PC-9 (cell line): ENCODE results near the gene HOXB3. TPM values are rescaled to one million over a fixed set of nuclear protein-coding genes. Genes with fewer than 3 reads are reported as not detected.

Source experiments
- BruUV-seq: library from RNA; stranded (reverse); fragments of 400-500 nt; replicated peaks from 2 replicates; lab custom pipeline; 2021; lab: Mats Ljungman, UMichigan
- CTCF ChIA-PET: fragments of 300-600 bp; sonication (Branson Sonifier 250); formaldehyde crosslinking; loops from one replicate; lab custom pipeline; 2022; ENCODE audit warnings: antibody characterized with exemption; lab: Charles Lee
- POLR2A ChIA-PET: fragments of 300-600 bp; sonication (Branson Sonifier 250); formaldehyde crosslinking; loops from one replicate; lab custom pipeline; 2022; ENCODE audit warnings: antibody characterized with exemption; ENCODE audit not compliant: unreplicated experiment; lab: Charles Lee
- DNase-seq, 2 experiments: peaks; one replicate each; pipeline versions ENCODE4 v3.0.0 to v3.0.0-alpha.2; 2015 to 2022; ENCODE audit warnings: mixed read lengths in 1 of 2
- H2AFZ ChIP-seq: fragments of 200-600 bp; sonication (generic); 2 replicates; pipeline ENCODE4 v1.8.1; 2017; ENCODE audit warnings: antibody characterized with exemption
- H3F3A ChIP-seq: fragments of 200-600 bp; sonication (generic); 2 replicates; pipeline ENCODE4 v1.8.1; 2017; ENCODE audit warnings: antibody characterized with exemption, mild to moderate bottlenecking, low read depth; ENCODE audit not compliant: insufficient read depth
- H3K27ac ChIP-seq: fragments of 200-600 bp; sonication (generic); 2 replicates; pipeline ENCODE4 v1.6.1; 2016; ENCODE audit warnings: mixed run types
- H3K27me3 ChIP-seq: fragments of 200-600 bp; sonication (generic); 2 replicates; pipeline ENCODE4 v1.6.1; 2016; ENCODE audit warnings: low read depth, mixed run types; ENCODE audit not compliant: insufficient read depth
- H3K36me3 ChIP-seq: fragments of 200-600 bp; sonication (generic); 2 replicates; pipeline ENCODE4 v1.6.1; 2016; ENCODE audit warnings: low read depth, mixed run types
- H3K4me1 ChIP-seq: fragments of 200-600 bp; sonication (generic); replicated peaks from 2 replicates; pipeline ENCODE4 v1.6.1; 2016; ENCODE audit warnings: mixed run types; ENCODE audit not compliant: insufficient read depth
- H3K4me2 ChIP-seq: fragments of 200-600 bp; sonication (generic); 2 replicates; pipeline ENCODE4 v1.6.1; 2017; ENCODE audit warnings: mixed run types
- H3K4me3 ChIP-seq: fragments of 200-600 bp; sonication (generic); 2 replicates; pipeline ENCODE4 v1.6.1; 2016; ENCODE audit warnings: mixed run types
- H3K79me2 ChIP-seq: fragments of 200-600 bp; sonication (generic); 2 replicates; pipeline ENCODE4 v1.6.1; 2017; ENCODE audit warnings: low read depth, mixed run types
- H3K9me2 ChIP-seq: fragments of 200-600 bp; sonication (generic); 2 replicates; pipeline ENCODE4 v1.8.1; 2017; ENCODE audit warnings: mild to moderate bottlenecking; ENCODE audit not compliant: insufficient read depth
- H3K9me3 ChIP-seq: fragments of 200-600 bp; sonication (generic); 2 replicates; pipeline ENCODE4 v1.8.1; 2016; ENCODE audit warnings: low read depth; ENCODE audit not compliant: insufficient read depth
- H4K20me1 ChIP-seq: fragments of 200-600 bp; sonication (generic); 2 replicates; pipeline ENCODE4 v1.8.1; 2017; ENCODE audit not compliant: insufficient read depth
- EZH2 ChIP-seq: fragments of 200-600 bp; sonication (generic); IDR thresholded peaks from 2 replicates; pipeline ENCODE4 v1.8.0; 2017; ENCODE audit warnings: antibody characterized with exemption, low read depth
- intact Hi-C: fragments of 100-400 bp; cut with micrococcal nuclease; formaldehyde crosslinking; loops from one replicate; pipeline ENCODE4 v1.10.0; 2022; ENCODE audit not compliant: unreplicated experiment
- total RNA-seq: library from RNA; stranded (reverse); gene quantifications from 2 replicates; pipeline ENCODE4 v1.2.3, GENCODE V29; 2021
- TF ChIP-seq, protein P1 (sequence below): fragments of 200-600 bp; sonication (generic); conservative IDR thresholded peaks from 2 replicates; pipeline ENCODE4 v1.6.1; 2017; ENCODE audit warnings: mixed run types, antibody characterized with exemption, mild to moderate bottlenecking, moderate library complexity

HOXB3 gene
- total RNA-seq, 1 experiment from 2014 or later, result 19.1 TPM

DNA sequence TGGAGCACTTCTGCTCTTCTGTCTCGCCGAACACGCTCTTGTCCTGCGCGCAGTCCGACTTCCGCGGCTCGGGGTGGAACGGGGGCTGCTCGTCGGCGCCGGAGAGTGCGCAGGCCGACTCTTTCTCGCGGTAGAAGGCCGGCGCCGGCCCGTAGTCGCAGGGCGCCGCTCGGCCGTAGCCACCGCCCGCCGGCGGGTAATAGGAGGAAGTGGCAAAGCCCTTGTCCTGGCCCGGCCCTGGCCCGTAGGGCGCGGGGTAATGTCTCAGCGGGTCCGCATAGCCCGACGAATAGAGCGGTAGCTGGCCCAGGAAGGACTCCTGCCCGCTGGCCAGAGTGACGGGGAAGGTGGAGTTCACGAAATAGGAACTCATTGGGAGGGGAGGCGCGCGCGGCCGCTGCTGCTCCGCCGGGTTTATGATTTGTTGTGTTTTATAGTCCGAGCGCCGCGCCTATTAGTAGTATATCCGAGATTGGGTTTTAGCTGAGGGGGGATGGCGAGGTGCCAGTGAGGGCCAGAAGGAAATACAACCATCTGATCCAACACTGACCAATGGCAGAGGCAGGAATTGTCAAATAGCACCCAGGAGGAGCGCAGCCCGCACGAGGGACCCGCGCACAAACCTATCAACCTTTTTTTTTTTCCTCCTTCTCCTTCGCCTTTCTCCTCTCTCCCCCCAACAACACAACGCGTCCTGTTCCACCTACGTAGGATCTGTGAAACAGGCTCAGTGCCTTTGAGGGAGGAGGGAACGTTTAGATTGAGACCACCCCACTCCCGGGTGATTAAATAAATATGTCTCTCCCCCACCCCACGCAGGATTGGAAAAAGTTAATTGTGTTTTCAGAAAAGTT lies 8.0 kb upstream of the HOXB3 start:
- intact Hi-C loops, result no loop called here
- no peak overlapping the region for H2AFZ ChIP-seq
- no peak for DNase-seq

DNA sequence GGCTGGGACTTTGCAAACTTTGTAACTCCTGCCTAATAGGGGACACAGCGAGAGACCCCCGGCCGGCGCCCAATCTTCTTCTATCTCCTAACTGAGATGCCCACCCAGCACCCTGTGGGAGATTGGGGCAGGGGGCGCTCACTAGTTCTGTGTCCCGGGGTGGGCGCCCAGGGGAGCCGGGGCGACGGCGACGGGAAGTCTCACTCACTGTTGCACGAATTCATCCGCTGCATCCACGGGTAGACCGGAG lies 7.4 kb upstream of the HOXB3 start:
- POLR2A ChIA-PET, result no interaction called here
- Histone ChIP-seq H3K79me2 (peaks cover 58% of the 10 kb centered on the region), H3K4me2 (no peak overlapping the region), H2AFZ (no peak overlapping the region), H4K20me1 (peaks cover 40% of the 10 kb centered on the region), H3K27ac (no peak overlapping the region), H3F3A (no peaks in the 10 kb centered on the region), H3K4me3 (no peak overlapping the region), H3K9me3 (no peaks in the 10 kb centered on the region), H3K9me2 (no peaks in the 10 kb centered on the region), H3K27me3 (no peaks in the 10 kb centered on the region), H3K4me1 (peaks cover 9% of the 10 kb centered on the region), H3K36me3 (peaks cover 7% of the 10 kb centered on the region; the same call in 1 of the 2 replicates)
- intact Hi-C loops, result no loop called here
- DNase-seq, result no peak
- CTCF ChIA-PET, result no interaction called here
- TF ChIP-seq, protein P1, sequence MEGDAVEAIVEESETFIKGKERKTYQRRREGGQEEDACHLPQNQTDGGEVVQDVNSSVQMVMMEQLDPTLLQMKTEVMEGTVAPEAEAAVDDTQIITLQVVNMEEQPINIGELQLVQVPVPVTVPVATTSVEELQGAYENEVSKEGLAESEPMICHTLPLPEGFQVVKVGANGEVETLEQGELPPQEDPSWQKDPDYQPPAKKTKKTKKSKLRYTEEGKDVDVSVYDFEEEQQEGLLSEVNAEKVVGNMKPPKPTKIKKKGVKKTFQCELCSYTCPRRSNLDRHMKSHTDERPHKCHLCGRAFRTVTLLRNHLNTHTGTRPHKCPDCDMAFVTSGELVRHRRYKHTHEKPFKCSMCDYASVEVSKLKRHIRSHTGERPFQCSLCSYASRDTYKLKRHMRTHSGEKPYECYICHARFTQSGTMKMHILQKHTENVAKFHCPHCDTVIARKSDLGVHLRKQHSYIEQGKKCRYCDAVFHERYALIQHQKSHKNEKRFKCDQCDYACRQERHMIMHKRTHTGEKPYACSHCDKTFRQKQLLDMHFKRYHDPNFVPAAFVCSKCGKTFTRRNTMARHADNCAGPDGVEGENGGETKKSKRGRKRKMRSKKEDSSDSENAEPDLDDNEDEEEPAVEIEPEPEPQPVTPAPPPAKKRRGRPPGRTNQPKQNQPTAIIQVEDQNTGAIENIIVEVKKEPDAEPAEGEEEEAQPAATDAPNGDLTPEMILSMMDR, result no peak
- TF ChIP-seq EZH2, result no peak
- no TSS peak for BruUV-seq

More for the DNA sequence above, 8.0 kb upstream of the HOXB3 start:
- no peaks in the 10 kb centered on the region for H3K9me2 ChIP-seq
- BruUV-seq, result no TSS peak
- TF ChIP-seq, protein P1, result no peak
- no peak for TF ChIP-seq EZH2
- no peak overlapping the region for H3K4me2 ChIP-seq
- 0 out of 2 replicates have a peak, but pooled peaks cover under 1% of the 10 kb centered on the region for H3F3A ChIP-seq
- H3K4me3 ChIP-seq, result no peak overlapping the region
- H3K79me2 ChIP-seq, result peaks cover 64% of the 10 kb centered on the region
- ChIA-PET CTCF (no interaction called here), POLR2A (no interaction called here)
- no peak overlapping the region for H3K27ac ChIP-seq
- H3K36me3 ChIP-seq, result peaks cover 7% of the 10 kb centered on the region; the same call in 1 of the 2 replicates
- H4K20me1 ChIP-seq, result peaks cover 41% of the 10 kb centered on the region
- peaks cover 10% of the 10 kb centered on the region for H3K4me1 ChIP-seq
- no peaks in the 10 kb centered on the region for H3K9me3 ChIP-seq
- H3K27me3 ChIP-seq, result no peaks in the 10 kb centered on the region

DNA sequence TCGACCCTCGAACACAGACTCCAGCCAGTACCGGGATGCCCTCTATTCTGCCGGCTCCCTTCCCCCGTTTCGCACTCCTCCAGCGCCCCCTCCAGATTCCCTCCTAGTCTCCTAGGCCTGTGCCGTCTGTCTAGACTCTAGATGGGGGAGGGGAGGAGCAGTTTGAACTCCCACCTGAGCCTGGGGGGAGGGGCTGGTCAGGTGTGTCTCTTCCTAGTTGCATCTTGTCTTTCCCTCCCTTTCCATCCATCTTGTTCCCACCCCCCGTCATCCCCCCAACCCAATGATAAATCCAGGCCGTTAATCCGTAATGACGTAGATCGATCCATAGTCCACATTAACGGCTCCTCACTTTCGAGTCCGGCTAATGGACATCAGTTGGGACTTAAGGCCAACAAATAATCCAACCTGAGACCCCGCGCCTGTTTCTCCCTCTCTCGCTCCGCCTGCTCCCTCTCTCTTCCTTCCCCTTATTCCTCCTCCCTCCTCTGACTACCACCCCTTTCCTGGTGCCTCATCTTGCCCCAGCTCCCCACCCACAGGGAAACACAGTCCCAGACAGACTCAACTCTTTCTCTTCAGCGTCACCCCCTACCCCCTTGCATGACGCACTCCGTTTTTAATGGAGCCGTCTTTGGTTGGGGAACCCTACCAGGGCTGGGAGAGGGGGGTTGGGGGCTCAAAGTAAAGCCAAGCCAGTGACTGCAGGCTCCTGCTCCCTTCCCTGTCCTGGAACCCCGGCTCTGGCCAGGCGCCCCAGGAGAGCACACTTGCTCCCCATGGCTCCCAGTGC lies 6.9 kb upstream of the HOXB3 start:
- H3K4me2 ChIP-seq, result no peak overlapping the region
- no peak overlapping the region for H2AFZ ChIP-seq
- H3K9me3 ChIP-seq, result no peaks in the 10 kb centered on the region
- H3K27ac ChIP-seq, result no peak overlapping the region
- H3K4me1 ChIP-seq, result peaks cover 4% of the 10 kb centered on the region
- no peaks in the 10 kb centered on the region for H3K27me3 ChIP-seq
- peaks cover 7% of the 10 kb centered on the region for H3K36me3 ChIP-seq
- CTCF ChIA-PET, result no interaction called here
- TF ChIP-seq EZH2, result no peak
- TF ChIP-seq, protein P1, result no peak
- no peak for DNase-seq
- BruUV-seq, result no TSS peak
- peaks cover 53% of the 10 kb centered on the region for H3K79me2 ChIP-seq
- H3K4me3 ChIP-seq, result no peak overlapping the region
- intact Hi-C loops, result no loop called here
- POLR2A ChIA-PET, result no interaction called here
- H3F3A ChIP-seq, result no peaks in the 10 kb centered on the region
- peaks cover 35% of the 10 kb centered on the region for H4K20me1 ChIP-seq
- H3K9me2 ChIP-seq, result no peaks in the 10 kb centered on the region
